HL-60 (cell line): ENCODE results near the gene EIF4A3.
A peak's percentile ranks its signal among the peaks of the same experiment; 100 is the strongest.

Experiments
- DNase-seq, 2 experiments: peaks; one replicate each; pipeline ENCODE4 v3.0.0-alpha.2; 2010 to 2020; ENCODE audit warnings: low read depth in 1 of 2, low spot score in 1 of 2
- H3K27ac ChIP-seq: fragments of 250-450 bp; sonication (Bioruptor Pico); replicated peaks from 2 replicates; pipeline ENCODE4 v1.5.1; 2020; ENCODE audit warnings: mild to moderate bottlenecking, moderate library complexity
- H3K27me3 ChIP-seq: fragments of 250-450 bp; sonication (Bioruptor Pico); 2 replicates; pipeline ENCODE4 v1.5.1; 2021; ENCODE audit warnings: mild to moderate bottlenecking, moderate library complexity; ENCODE audit not compliant: insufficient read depth, poor library complexity, severe bottlenecking
- H3K4me3 ChIP-seq: replicated peaks from 2 replicates; pipeline ENCODE4 v1.5.1; 2011; ENCODE audit warnings: mild to moderate bottlenecking, control low read depth, low read length; ENCODE audit not compliant: insufficient read depth
- CTCF ChIP-seq: IDR thresholded peaks from one replicate; pipeline ENCODE4 v1.5.1; 2011; ENCODE audit warnings: low read length, control low read depth, inconsistent platforms; ENCODE audit not compliant: insufficient read depth
- GABPA ChIP-seq: IDR thresholded peaks from 2 replicates; pipeline ENCODE4 v1.6.1; 2012; ENCODE audit warnings: low read depth
- POLR2AphosphoS5 ChIP-seq: IDR thresholded peaks from 2 replicates; pipeline ENCODE4 v1.6.1; 2012; ENCODE audit warnings: low read depth
- REST ChIP-seq: IDR thresholded peaks from 2 replicates; pipeline ENCODE4 v1.6.1; 2012; ENCODE audit warnings: low read depth; ENCODE audit not compliant: insufficient replicate concordance
- SPI1 ChIP-seq: IDR thresholded peaks from 2 replicates; pipeline ENCODE4 v1.6.1; 2012; ENCODE audit warnings: low read depth, mild to moderate bottlenecking, borderline replicate concordance

Gene EIF4A3

DNA sequence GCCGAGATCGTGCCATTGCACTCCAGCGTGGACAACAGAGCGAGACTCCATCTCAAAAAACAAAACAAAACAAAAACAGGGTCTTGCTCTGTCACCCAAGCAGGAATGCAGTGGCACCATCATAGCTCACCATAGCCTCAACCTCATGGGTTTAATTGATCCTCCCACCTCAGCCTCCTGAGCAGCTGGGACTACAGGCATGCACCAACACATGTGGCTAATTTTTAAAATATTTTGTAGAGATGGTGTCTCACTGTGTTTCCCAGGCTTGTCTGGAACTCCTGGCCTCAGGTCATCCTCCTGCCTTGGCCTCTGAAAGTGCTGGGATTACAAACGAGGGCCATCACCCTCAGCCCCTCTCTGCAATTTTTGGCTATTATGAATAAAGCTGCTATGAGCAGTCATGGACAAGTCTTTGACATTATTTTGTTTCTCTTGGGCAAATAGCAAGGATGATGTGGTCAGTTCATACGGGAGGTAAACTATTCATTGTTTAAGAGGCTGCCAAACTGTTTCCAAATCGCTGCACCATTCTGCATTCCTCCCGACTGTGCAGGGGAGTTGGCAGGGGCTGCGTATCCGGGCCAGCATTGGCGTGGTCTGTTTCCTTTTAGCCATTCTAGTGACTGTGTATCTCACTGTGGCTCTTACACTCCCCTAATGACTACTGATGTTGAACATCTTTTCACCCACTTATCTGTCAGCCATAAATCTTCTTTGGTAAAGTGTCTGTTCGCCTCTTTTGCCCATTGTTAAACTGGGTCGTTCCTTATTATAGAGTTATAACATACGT lies 21.1 kb downstream of the EIF4A3 start:
- DNase-seq: no peak
- H3K27ac ChIP-seq: no peak overlapping the region

DNA sequence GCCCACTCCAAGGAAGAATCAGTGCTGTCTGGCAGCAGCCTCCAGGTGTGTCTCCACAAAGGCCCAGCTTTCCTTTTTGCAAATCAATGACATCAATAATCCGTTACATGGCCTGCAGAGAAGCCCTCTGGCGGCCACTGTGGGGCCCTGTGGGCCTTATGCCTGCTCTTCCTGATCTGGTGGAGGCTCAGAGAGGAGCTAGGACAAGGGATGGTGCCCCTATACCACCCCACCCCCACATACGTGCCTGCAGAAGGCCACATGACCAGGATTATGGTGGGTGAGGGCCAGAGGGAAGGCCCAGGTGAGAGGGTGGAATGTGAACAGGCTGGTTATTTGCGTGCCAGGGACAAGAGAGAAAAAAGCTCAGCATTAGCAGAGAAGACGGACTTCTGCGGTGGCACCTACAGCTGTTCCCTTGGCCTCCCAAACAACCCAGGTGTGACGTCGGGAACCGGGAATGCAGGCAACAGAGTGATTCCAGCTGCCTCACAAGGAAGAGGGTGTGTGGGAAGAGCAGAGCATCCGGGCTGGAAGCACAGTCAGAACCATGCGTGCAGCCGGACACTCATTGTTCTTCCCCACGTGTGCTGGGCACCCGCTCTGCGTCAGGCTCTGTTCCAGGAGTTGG lies 22.5 kb downstream of the EIF4A3 start:
- TF ChIP-seq CTCF: peak; percentile 39
- TF ChIP-seq GABPA: no peak
- no peak for TF ChIP-seq REST
- H3K27ac ChIP-seq: no peak overlapping the region
- H3K27me3 ChIP-seq: peaks cover 3% of the 10 kb centered on the region
- H3K4me3 ChIP-seq: no peak overlapping the region
- DNase-seq: no peak

More for the DNA sequence above, 21.1 kb downstream of the EIF4A3 start:
- Histone ChIP-seq H3K27me3 (peaks cover 3% of the 10 kb centered on the region), H3K4me3 (no peak overlapping the region)
- TF ChIP-seq GABPA (no peak), SPI1 (no peak), REST (no peak), POLR2AphosphoS5 (no peak)

DNA sequence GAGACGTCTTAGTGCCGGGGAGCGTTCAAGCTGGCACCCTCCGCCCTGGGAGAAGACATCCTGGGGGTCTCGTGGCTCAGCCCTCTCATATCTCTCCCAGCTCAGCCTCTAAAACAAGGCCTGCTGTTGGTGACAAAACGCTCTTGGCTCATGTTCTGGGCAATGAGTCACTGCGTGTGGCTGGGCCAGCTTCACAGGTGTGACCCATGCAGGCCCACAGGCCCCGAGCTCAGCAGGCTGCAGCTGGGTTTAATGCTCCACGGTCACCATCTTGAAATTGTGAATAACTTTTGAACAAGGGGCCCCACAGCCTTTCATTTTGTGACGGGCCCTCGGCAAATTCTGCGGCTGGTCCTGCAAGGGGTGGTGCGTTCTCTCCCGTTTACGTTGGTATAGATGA lies 23.1 kb downstream of the EIF4A3 start:
- Histone ChIP-seq H3K27ac (no peak overlapping the region), H3K4me3 (no peak overlapping the region), H3K27me3 (peaks cover 3% of the 10 kb centered on the region)
- no peak for TF ChIP-seq CTCF
- TF ChIP-seq REST: no peak
- TF ChIP-seq POLR2AphosphoS5: no peak
- TF ChIP-seq GABPA: no peak
- TF ChIP-seq SPI1: no peak
- DNase-seq: no peak
